Astrocyte (in vitro differentiated cells and primary cell): Measurements from ENCODE around the gene OCA2. TPM values are rescaled to one million over a fixed set of nuclear protein-coding genes. Genes with fewer than 3 reads are reported as not detected.

Source experiments
- DNase-seq: peaks from one replicate; pipeline ENCODE4 v3.0.0-alpha.2; 2010; ENCODE audit warnings: low read depth
- FAIRE-seq: peaks from 2 replicates; lab custom pipeline; 2011; peaks lifted over from hg19 to GRCh38; lab: Jason Lieb, UNC
- H2AFZ ChIP-seq: 2 replicates; pipeline ENCODE4 v1.6.0; 2012; ENCODE audit warnings: low read depth, low read length, inconsistent platforms
- H3K27ac ChIP-seq: 2 replicates; pipeline ENCODE4 v1.5.1; 2011; ENCODE audit warnings: low read depth, low read length, inconsistent platforms
- H3K27me3 ChIP-seq: 2 replicates; pipeline ENCODE4 v1.6.0; 2011; ENCODE audit warnings: low read length, inconsistent platforms; ENCODE audit not compliant: insufficient read depth
- H3K36me3 ChIP-seq: 2 replicates; pipeline ENCODE4 v1.5.1; 2011; ENCODE audit warnings: low read length, inconsistent platforms; ENCODE audit not compliant: insufficient read depth
- H3K4me1 ChIP-seq: 2 replicates; pipeline ENCODE4 v1.5.1; 2011; ENCODE audit warnings: low read length, inconsistent platforms; ENCODE audit not compliant: insufficient read depth
- H3K4me2 ChIP-seq: 2 replicates; pipeline ENCODE4 v1.6.0; 2012; ENCODE audit warnings: low read length, inconsistent platforms
- H3K4me3 ChIP-seq: 2 replicates; pipeline ENCODE4 v1.5.1; 2011; ENCODE audit warnings: low read depth, mild to moderate bottlenecking, low read length, inconsistent platforms; ENCODE audit not compliant: insufficient read depth
- H3K79me2 ChIP-seq: 2 replicates; pipeline ENCODE4 v1.6.0; 2012; ENCODE audit warnings: mild to moderate bottlenecking, low read length, inconsistent platforms; ENCODE audit not compliant: insufficient read depth
- H3K9ac ChIP-seq: 2 replicates; pipeline ENCODE4 v1.6.0; 2012; ENCODE audit warnings: mild to moderate bottlenecking, low read length, inconsistent platforms
- H3K9me3 ChIP-seq: 2 replicates; pipeline ENCODE4 v1.5.1; 2012; ENCODE audit warnings: low read depth, mild to moderate bottlenecking, low read length, inconsistent platforms; ENCODE audit not compliant: insufficient read depth
- H4K20me1 ChIP-seq: 2 replicates; pipeline ENCODE4 v1.6.0; 2012; ENCODE audit warnings: low read length, inconsistent platforms; ENCODE audit not compliant: insufficient read depth
- H3K27ac Mint-ChIP-seq: one replicate; pipeline ENCODE4 v1.8.0; 2021; ENCODE audit warnings: mild to moderate bottlenecking, mixed read lengths; ENCODE audit not compliant: unreplicated experiment
- H3K27me3 Mint-ChIP-seq: one replicate; pipeline ENCODE4 v1.8.0; 2021; ENCODE audit warnings: low read depth, mixed read lengths; ENCODE audit not compliant: unreplicated experiment
- H3K36me3 Mint-ChIP-seq: one replicate; pipeline ENCODE4 v1.8.0; 2021; ENCODE audit warnings: low read depth, mixed read lengths; ENCODE audit not compliant: unreplicated experiment
- H3K4me1 Mint-ChIP-seq: one replicate; pipeline ENCODE4 v1.8.0; 2021; ENCODE audit warnings: low read depth, mixed read lengths; ENCODE audit not compliant: unreplicated experiment
- H3K4me3 Mint-ChIP-seq: one replicate; pipeline ENCODE4 v1.8.0; 2021; ENCODE audit warnings: mild to moderate bottlenecking, moderate library complexity, mixed read lengths; ENCODE audit not compliant: unreplicated experiment
- H3K9me3 Mint-ChIP-seq: one replicate; pipeline ENCODE4 v1.8.0; 2021; ENCODE audit warnings: mild to moderate bottlenecking, mixed read lengths; ENCODE audit not compliant: unreplicated experiment
- CTCF ChIP-seq: IDR thresholded peaks from 2 replicates; pipeline ENCODE4 v1.5.1; 2011; ENCODE audit warnings: low read depth, mild to moderate bottlenecking, inconsistent platforms, low read length, moderate library complexity; ENCODE audit not compliant: insufficient read depth
- EZH2 ChIP-seq: IDR thresholded peaks from 2 replicates; pipeline ENCODE4 v1.6.1; 2012; ENCODE audit warnings: mild to moderate bottlenecking, low read length, inconsistent platforms; ENCODE audit not compliant: insufficient read depth
- total RNA-seq: library from RNA; stranded (reverse); gene quantifications from 2 replicates; pipeline ENCODE4 v1.2.1, GENCODE V29; 2021

The OCA2 gene
- total RNA-seq, 1 donor from 2014 or later = 2.9 TPM

DNA sequence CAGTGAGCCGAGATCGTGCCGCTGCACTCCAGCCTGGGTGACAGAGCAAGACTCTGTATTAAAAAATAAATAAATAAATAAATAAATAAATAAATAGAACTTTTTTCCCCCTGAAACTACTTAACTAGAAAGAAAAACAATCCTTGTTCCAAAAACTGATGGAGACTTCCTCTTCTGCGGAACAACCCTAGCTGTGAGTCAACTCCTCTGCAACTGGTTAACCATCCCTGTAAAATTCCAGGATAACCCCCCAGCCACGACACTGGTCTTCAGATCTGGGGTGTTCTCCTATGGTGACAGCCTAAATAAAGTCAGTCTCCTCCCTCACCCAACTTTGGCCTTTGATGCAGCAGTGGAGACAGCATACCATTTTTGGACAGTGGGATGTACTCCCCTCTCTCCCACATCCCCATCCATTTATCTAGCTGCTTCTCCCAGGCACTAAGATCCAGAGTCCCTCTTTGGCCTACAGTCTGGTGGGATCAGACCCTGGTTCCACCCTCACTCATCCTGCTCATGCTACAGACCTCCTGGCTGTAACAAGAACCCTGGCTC, 352.6 kb downstream of the OCA2 start:
- Histone ChIP-seq H3K36me3 (no peaks in the 10 kb centered on the region), H3K4me1 (peaks cover 25% of the 10 kb centered on the region), H3K9ac (no peak overlapping the region), H3K9me3 (no peaks in the 10 kb centered on the region), H4K20me1 (no peaks in the 10 kb centered on the region), H3K27me3 (no peaks in the 10 kb centered on the region), H3K27ac (no peak overlapping the region), H2AFZ (peak overlapping the region; percentile 38), H3K4me3 (no peak overlapping the region), H3K79me2 (no peaks in the 10 kb centered on the region), H3K4me2 (no peak overlapping the region)
- FAIRE-seq (no peak), DNase-seq (peak; percentile 30)
- TF ChIP-seq CTCF (no peak), EZH2 (no peak)
- peaks cover 2% of the 10 kb centered on the region for H3K27me3 Mint-ChIP-seq
- H3K27ac Mint-ChIP-seq = no peak overlapping the region
- H3K4me3 Mint-ChIP-seq = no peak overlapping the region
- H3K9me3 Mint-ChIP-seq = peaks cover 2% of the 10 kb centered on the region
- peaks cover 23% of the 10 kb centered on the region for H3K4me1 Mint-ChIP-seq
- no peaks in the 10 kb centered on the region for H3K36me3 Mint-ChIP-seq

DNA sequence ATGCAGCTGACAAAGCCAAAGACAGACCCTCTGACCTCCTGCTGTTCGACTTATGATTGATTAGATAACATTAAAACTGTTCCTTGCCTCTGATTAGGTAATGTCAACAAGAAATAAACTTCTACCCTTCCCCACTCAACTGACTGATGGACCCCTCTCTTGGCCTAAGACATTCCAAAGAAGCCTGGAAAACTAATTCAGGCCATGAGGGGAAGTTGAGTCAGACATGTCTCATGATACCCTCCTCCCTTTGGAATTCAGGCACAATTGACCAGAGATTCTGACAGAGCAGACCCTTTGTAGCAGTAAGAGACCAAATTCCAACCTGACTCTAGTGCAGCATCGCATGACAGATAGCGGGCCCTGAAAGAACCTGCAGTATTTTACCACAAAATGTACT, 354.5 kb downstream of the OCA2 start:
- peak; percentile 67 for DNase-seq
- H3K4me3 Mint-ChIP-seq = no peak overlapping the region
- peaks cover 23% of the 10 kb centered on the region for H3K4me1 Mint-ChIP-seq
- peaks cover 25% of the 10 kb centered on the region for H3K4me1 ChIP-seq
- no peaks in the 10 kb centered on the region for H3K36me3 Mint-ChIP-seq
- H2AFZ ChIP-seq = no peak overlapping the region
- H3K27ac ChIP-seq = peak overlapping the region; percentile 28
- no peaks in the 10 kb centered on the region for H3K27me3 ChIP-seq
- H3K27me3 Mint-ChIP-seq = peaks cover 2% of the 10 kb centered on the region
- H3K79me2 ChIP-seq = no peaks in the 10 kb centered on the region
- H3K9me3 Mint-ChIP-seq = peaks cover 2% of the 10 kb centered on the region
- H3K4me2 ChIP-seq = peak overlapping the region; percentile 62
- no peak overlapping the region for H3K9ac ChIP-seq
- no peaks in the 10 kb centered on the region for H4K20me1 ChIP-seq
- no peak overlapping the region for H3K4me3 ChIP-seq
- TF ChIP-seq EZH2 (no peak), CTCF (no peak)
- no peak for FAIRE-seq
- no peaks in the 10 kb centered on the region for H3K36me3 ChIP-seq
- peak overlapping the region; percentile 29 for H3K27ac Mint-ChIP-seq
- H3K9me3 ChIP-seq = no peaks in the 10 kb centered on the region

GRCh38 chr15:27743638-27744037, 355.5 kb downstream of the OCA2 start:
- Histone ChIP-seq H3K9me3 (no peaks in the 10 kb centered on the region), H3K36me3 (no peaks in the 10 kb centered on the region), H3K9ac (no peak overlapping the region), H3K27ac (no peak overlapping the region), H3K79me2 (no peaks in the 10 kb centered on the region), H3K4me1 (peaks cover 25% of the 10 kb centered on the region), H3K4me3 (no peak overlapping the region), H2AFZ (no peak overlapping the region), H3K4me2 (no peak overlapping the region), H4K20me1 (no peaks in the 10 kb centered on the region), H3K27me3 (no peaks in the 10 kb centered on the region)
- Mint-ChIP-seq H3K36me3 (no peaks in the 10 kb centered on the region), H3K4me1 (peaks cover 23% of the 10 kb centered on the region), H3K9me3 (peaks cover 2% of the 10 kb centered on the region), H3K27me3 (peaks cover 2% of the 10 kb centered on the region), H3K27ac (no peak overlapping the region), H3K4me3 (peak overlapping the region; percentile 36)
- DNase-seq (no peak), FAIRE-seq (no peak)
- no peak for TF ChIP-seq CTCF
- no peak for TF ChIP-seq EZH2
